Mesothelial cell of epicardium (in vitro differentiated cells): Measurements from ENCODE around the gene RIMBP2. TPM values are rescaled to one million over a fixed set of nuclear protein-coding genes. Genes with fewer than 3 reads are reported as not detected.

ENCODE experiments used
- DNase-seq, 2 experiments: peaks; one replicate each; pipeline ENCODE4 v3.0.0; 2021; ENCODE audit warnings: low spot score in 2 of 2; ENCODE audit not compliant: unreplicated experiment in 2 of 2
- H3K27ac Mint-ChIP-seq: 2 replicates; pipeline ENCODE4 v1.8.0; 2021; ENCODE audit warnings: mixed read lengths
- H3K27me3 Mint-ChIP-seq: 2 replicates; pipeline ENCODE4 v1.8.0; 2021; ENCODE audit warnings: low read depth, mixed read lengths
- H3K36me3 Mint-ChIP-seq: 2 replicates; pipeline ENCODE4 v1.8.0; 2021; ENCODE audit warnings: mixed read lengths
- H3K4me1 Mint-ChIP-seq: 2 replicates; pipeline ENCODE4 v1.8.0; 2021; ENCODE audit warnings: mixed read lengths
- H3K4me3 Mint-ChIP-seq: 2 replicates; pipeline ENCODE4 v1.8.0; 2021; ENCODE audit warnings: mild to moderate bottlenecking, moderate library complexity, mixed read lengths
- H3K9me3 Mint-ChIP-seq: 2 replicates; pipeline ENCODE4 v1.8.0; 2021; ENCODE audit warnings: mixed read lengths
- CTCF ChIP-seq: fragments of 200-600 bp; sonication (generic); IDR thresholded peaks from one replicate; pipeline ENCODE4 v1.5.0; 2021; ENCODE audit warnings: antibody characterized with exemption; ENCODE audit not compliant: unreplicated experiment
- total RNA-seq: library from RNA; stranded (reverse); gene quantifications from 3 replicates; pipeline ENCODE4 v1.2.1, GENCODE V29; 2021

RIMBP2 gene
- total RNA-seq, 1 donor from 2014 or later, result 8.6 TPM

DNA sequence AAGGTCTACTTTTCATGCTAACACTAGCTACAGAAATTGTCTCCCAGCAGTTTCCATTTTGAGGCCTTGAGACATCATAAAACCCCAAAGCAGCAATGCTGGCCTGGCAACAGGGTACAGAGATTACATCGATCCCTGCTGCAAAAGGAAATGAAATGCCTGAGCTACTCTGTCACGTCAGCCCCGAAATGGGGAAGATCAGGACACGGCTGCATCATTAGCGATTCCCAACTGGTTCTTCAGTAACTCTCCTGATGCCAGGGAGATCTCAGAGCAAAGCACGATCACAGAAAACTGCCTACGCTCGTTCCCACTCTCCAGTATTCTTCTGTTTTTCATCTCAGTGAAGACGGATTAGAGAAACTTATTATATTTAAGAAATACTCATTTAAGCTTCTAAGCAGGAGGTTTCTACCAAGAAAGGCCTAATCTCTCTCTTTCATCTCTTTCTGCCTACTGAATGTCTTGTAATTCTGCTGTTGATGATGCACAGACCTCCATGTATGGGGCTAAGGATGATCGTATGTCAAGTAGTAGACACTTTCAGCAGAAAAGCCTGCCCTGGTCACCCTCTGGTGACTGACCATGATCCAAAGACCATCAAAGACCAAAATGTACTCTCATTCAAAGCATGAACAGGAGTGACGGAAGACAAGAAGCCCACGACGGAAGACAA lies 168.5 kb downstream of the RIMBP2 start:
- peaks cover 1% of the 10 kb centered on the region for H3K27me3 Mint-ChIP-seq
- no peak for TF ChIP-seq CTCF
- no peak overlapping the region for H3K4me3 Mint-ChIP-seq
- H3K4me1 Mint-ChIP-seq, result no peaks in the 10 kb centered on the region
- no peak overlapping the region for H3K27ac Mint-ChIP-seq
- no peaks in the 10 kb centered on the region for H3K36me3 Mint-ChIP-seq
- DNase-seq, result no peak
- H3K9me3 Mint-ChIP-seq, result peaks cover 20% of the 10 kb centered on the region

DNA sequence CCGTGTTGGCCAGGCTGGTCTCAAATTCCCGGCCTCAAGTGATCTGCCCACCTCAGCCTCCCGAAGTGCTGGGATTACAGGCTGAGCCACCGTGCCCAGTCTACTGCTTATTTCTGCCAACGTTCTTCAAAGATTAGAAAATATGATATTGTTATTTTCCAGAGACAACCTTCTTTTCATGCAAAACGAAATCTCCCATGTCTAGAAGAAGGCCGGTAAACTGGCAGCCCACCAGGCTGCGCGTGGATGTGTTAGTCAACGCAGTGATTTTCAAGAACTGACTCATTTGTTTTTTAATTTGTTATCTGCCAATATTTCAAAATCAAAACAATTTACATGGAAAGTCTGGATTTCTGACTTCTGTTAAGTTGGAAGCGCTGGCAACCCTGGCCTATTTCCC lies 169.6 kb downstream of the RIMBP2 start:
- DNase-seq, result no peak

GRCh38 chr12:130545475-130545874 lies 170.6 kb downstream of the RIMBP2 start:
- H3K27me3 Mint-ChIP-seq, result peaks cover 1% of the 10 kb centered on the region
- H3K9me3 Mint-ChIP-seq, result peaks cover 20% of the 10 kb centered on the region
- no peaks in the 10 kb centered on the region for H3K4me1 Mint-ChIP-seq
- no peak for TF ChIP-seq CTCF
- H3K36me3 Mint-ChIP-seq, result no peaks in the 10 kb centered on the region
- no peak overlapping the region for H3K4me3 Mint-ChIP-seq
- no peak overlapping the region for H3K27ac Mint-ChIP-seq
- no peak for DNase-seq

More for the DNA sequence above, 169.6 kb downstream of the RIMBP2 start:
- H3K27me3 Mint-ChIP-seq, result peaks cover 1% of the 10 kb centered on the region
- H3K36me3 Mint-ChIP-seq, result no peaks in the 10 kb centered on the region
- peaks cover 23% of the 10 kb centered on the region for H3K9me3 Mint-ChIP-seq
- no peak overlapping the region for H3K27ac Mint-ChIP-seq
- H3K4me1 Mint-ChIP-seq, result no peaks in the 10 kb centered on the region
- H3K4me3 Mint-ChIP-seq, result no peak overlapping the region
- no peak for TF ChIP-seq CTCF

GRCh38 chr12:130540376-130540775 lies 175.7 kb downstream of the RIMBP2 start:
- TF ChIP-seq CTCF, result no peak
- Mint-ChIP-seq H3K27me3 (no peaks in the 10 kb centered on the region), H3K36me3 (no peaks in the 10 kb centered on the region), H3K9me3 (peaks cover 9% of the 10 kb centered on the region), H3K27ac (no peak overlapping the region), H3K4me1 (no peaks in the 10 kb centered on the region), H3K4me3 (no peak overlapping the region)
- DNase-seq, result no peak

DNA sequence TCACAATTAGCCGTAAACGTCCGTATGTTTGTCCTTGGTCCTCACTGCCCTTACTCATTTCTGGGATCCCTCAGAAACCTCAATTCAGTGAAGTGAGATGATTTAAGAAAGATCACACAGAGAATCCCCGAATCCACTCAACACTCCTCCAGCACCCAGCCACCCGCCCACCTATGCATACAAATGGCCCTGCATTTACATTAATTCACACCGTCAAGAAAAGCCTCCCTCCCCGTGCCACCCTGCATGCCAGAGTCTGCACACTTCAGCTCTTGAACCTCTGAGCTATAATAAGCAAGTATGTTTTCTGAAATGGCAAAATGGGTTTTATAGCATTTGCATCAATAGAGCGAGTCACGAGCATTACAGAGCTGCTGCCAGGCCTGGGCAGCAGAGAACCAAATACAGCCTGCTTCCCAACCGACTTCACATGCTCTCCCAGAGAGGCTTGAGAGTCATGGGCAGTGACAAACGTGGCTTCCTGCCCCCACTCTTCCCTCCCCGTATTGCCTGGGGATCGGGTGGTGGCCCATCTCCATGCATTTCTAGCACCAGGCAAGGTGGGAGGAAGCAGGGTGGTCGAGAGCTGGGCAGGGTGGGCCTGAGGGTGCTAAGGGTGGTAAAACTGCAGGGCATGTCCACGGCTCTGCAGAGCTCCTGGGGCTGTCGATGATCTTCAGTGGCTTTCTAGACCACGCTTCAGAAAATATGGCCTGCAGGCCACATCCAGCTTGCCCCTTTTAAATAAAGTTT lies 177.6 kb downstream of the RIMBP2 start:
- H3K27me3 Mint-ChIP-seq, result no peaks in the 10 kb centered on the region
- H3K4me3 Mint-ChIP-seq, result no peak overlapping the region
- H3K36me3 Mint-ChIP-seq, result no peaks in the 10 kb centered on the region
- no peak for TF ChIP-seq CTCF
- H3K27ac Mint-ChIP-seq, result no peak overlapping the region
- DNase-seq, result no peak
- no peaks in the 10 kb centered on the region for H3K4me1 Mint-ChIP-seq
- H3K9me3 Mint-ChIP-seq, result peaks cover 9% of the 10 kb centered on the region
